HEK293 (cell line): ENCODE measurements around the gene ITGA7.

Experiments used
- CTCF ChIA-PET: fragments of 350-600 bp; formaldehyde crosslinking; extraction: SDS; loops from one replicate; lab custom pipeline; 2021; ENCODE audit warnings: antibody characterized with exemption; lab: Yijun Ruan, JAX
- POLR2A ChIA-PET: fragments of 300-600 bp; formaldehyde crosslinking; extraction: SDS; loops from one replicate; lab custom pipeline; 2020; ENCODE audit warnings: antibody characterized with exemption, inconsistent platforms; lab: Yijun Ruan, JAX
- H3K27ac ChIP-seq: fragments of 200-500 bp; sonication (Bioruptor generic); 2 replicates; pipeline ENCODE4 v1.5.1; 2014; ENCODE audit warnings: low read depth, low read length, control low read depth, inconsistent platforms; ENCODE audit errors: extremely low read depth
- H3K36me3 ChIP-seq, 2 experiments: fragments of 200-500 bp in 1 of 2; sonication (Bioruptor generic) in 1 of 2; 1 replicate in 1 of 2; 2 replicates in 1 of 2; pipeline ENCODE4 v1.5.1; 2014 to 2017; ENCODE audit warnings: inconsistent platforms in 2 of 2, low read length in 2 of 2; ENCODE audit not compliant: control insufficient read depth in 2 of 2, insufficient read depth in 1 of 2
- H3K4me1 ChIP-seq: fragments of 200-500 bp; sonication (Bioruptor generic); 2 replicates; pipeline ENCODE4 v1.5.1; 2014; ENCODE audit warnings: mild to moderate bottlenecking, low read length, inconsistent platforms; ENCODE audit not compliant: control insufficient read depth, insufficient read depth
- H3K4me3 ChIP-seq: 2 replicates; pipeline ENCODE4 v1.5.1; 2011; ENCODE audit warnings: low read depth, mild to moderate bottlenecking, control low read depth, low read length, moderate library complexity
- H3K9me3 ChIP-seq: fragments of 200-500 bp; sonication (Bioruptor generic); 2 replicates; pipeline ENCODE4 v1.5.1; 2014; ENCODE audit warnings: low read depth, low read length, inconsistent platforms; ENCODE audit not compliant: control insufficient read depth, insufficient read depth
- BCL11A ChIP-seq: fragments of 450-650 bp; formaldehyde crosslinking; IDR thresholded peaks from 2 replicates; pipeline ENCODE4 v1.5.1; 2016; ENCODE audit warnings: low read depth, missing biosample characterization, missing genetic modification characterization
- GLI2 ChIP-seq: fragments of 450-650 bp; formaldehyde crosslinking; IDR thresholded peaks from 2 replicates; pipeline ENCODE4; 2017; ENCODE audit warnings: missing biosample characterization, missing genetic modification characterization, low read depth, borderline replicate concordance
- KLF16 ChIP-seq: fragments of 450-650 bp; formaldehyde crosslinking; IDR thresholded peaks from 2 replicates; pipeline ENCODE4 v1.5.1; 2017; ENCODE audit warnings: missing biosample characterization, missing genetic modification characterization
- TRIM28 ChIP-seq: IDR thresholded peaks from 2 replicates; pipeline ENCODE4 v1.6.1; 2011; ENCODE audit warnings: low read length, control low read depth, borderline replicate concordance
- ZFP37 ChIP-seq: fragments of 450-650 bp; formaldehyde crosslinking; IDR thresholded peaks from 2 replicates; pipeline ENCODE4 v1.5.1; 2016; ENCODE audit warnings: missing biosample characterization, missing genetic modification characterization
- ZNF10 ChIP-seq: fragments of 450-650 bp; formaldehyde crosslinking; IDR thresholded peaks from 2 replicates; pipeline ENCODE4 v1.5.1; 2017; ENCODE audit warnings: missing biosample characterization, missing genetic modification characterization
- ZNF121 ChIP-seq: fragments of 450-650 bp; formaldehyde crosslinking; IDR thresholded peaks from 2 replicates; pipeline ENCODE4 v1.5.1; 2016; ENCODE audit warnings: missing biosample characterization, missing genetic modification characterization
- ZNF155 ChIP-seq: fragments of 450-650 bp; formaldehyde crosslinking; IDR thresholded peaks from 2 replicates; pipeline ENCODE4 v1.5.1; 2016; ENCODE audit warnings: missing biosample characterization, missing genetic modification characterization
- ZNF23 ChIP-seq: fragments of 450-650 bp; formaldehyde crosslinking; IDR thresholded peaks from 2 replicates; pipeline ENCODE4 v1.5.1; 2016; ENCODE audit warnings: missing biosample characterization, missing genetic modification characterization, borderline replicate concordance
- ZNF239 ChIP-seq: fragments of 450-650 bp; formaldehyde crosslinking; IDR thresholded peaks from 2 replicates; pipeline ENCODE4 v1.5.1; 2016; ENCODE audit warnings: missing biosample characterization, missing genetic modification characterization
- ZNF274 ChIP-seq, 2 experiments: fragments of 200-500 bp in 1 of 2; fragments of 450-650 bp in 1 of 2; sonication (Bioruptor generic) in 1 of 2; formaldehyde crosslinking in 1 of 2; IDR thresholded peaks; 2 replicates each; pipeline versions ENCODE4 v1.5.1 to v1.6.1; 2014 to 2016; ENCODE audit warnings: borderline replicate concordance in 1 of 2, inconsistent platforms in 1 of 2, low read length in 1 of 2, missing biosample characterization in 1 of 2, missing genetic modification characterization in 1 of 2
- ZNF302 ChIP-seq: fragments of 450-650 bp; formaldehyde crosslinking; IDR thresholded peaks from 2 replicates; pipeline ENCODE4 v1.5.1; 2016; ENCODE audit warnings: missing biosample characterization, missing genetic modification characterization, low read depth
- ZNF335 ChIP-seq: fragments of 450-650 bp; formaldehyde crosslinking; conservative IDR thresholded peaks from 2 replicates; pipeline ENCODE4 v1.5.1; 2016; ENCODE audit warnings: missing biosample characterization, missing genetic modification characterization
- ZNF416 ChIP-seq: fragments of 450-650 bp; formaldehyde crosslinking; IDR thresholded peaks from 2 replicates; pipeline ENCODE4 v1.5.1; 2016; ENCODE audit warnings: missing biosample characterization, missing genetic modification characterization
- ZNF426 ChIP-seq: fragments of 450-650 bp; formaldehyde crosslinking; IDR thresholded peaks from 2 replicates; pipeline ENCODE4 v1.5.1; 2017; ENCODE audit warnings: missing biosample characterization, missing genetic modification characterization, mild to moderate bottlenecking, inconsistent platforms, moderate library complexity
- ZNF544 ChIP-seq: fragments of 450-650 bp; formaldehyde crosslinking; IDR thresholded peaks from 2 replicates; pipeline ENCODE4 v1.5.0; 2017; ENCODE audit warnings: missing biosample characterization, missing genetic modification characterization
- ZNF621 ChIP-seq: fragments of 450-650 bp; formaldehyde crosslinking; IDR thresholded peaks from 2 replicates; pipeline ENCODE4 v1.5.1; 2017; ENCODE audit warnings: missing biosample characterization, missing genetic modification characterization
- ZNF768 ChIP-seq: fragments of 450-650 bp; formaldehyde crosslinking; IDR thresholded peaks from 2 replicates; pipeline ENCODE4 v1.5.1; 2018; ENCODE audit warnings: missing biosample characterization, mild to moderate bottlenecking, missing genetic modification characterization
- ZNF785 ChIP-seq: fragments of 450-650 bp; formaldehyde crosslinking; IDR thresholded peaks from 2 replicates; pipeline ENCODE4 v1.5.1; 2016; ENCODE audit warnings: missing biosample characterization, missing genetic modification characterization
- TF ChIP-seq, protein P1 (sequence below): fragments of 450-650 bp; formaldehyde crosslinking; IDR thresholded peaks from 2 replicates; pipeline ENCODE4 v1.5.1; 2016; ENCODE audit warnings: missing biosample characterization, missing genetic modification characterization
- TF ChIP-seq, protein P2 (sequence below): fragments of 450-650 bp; formaldehyde crosslinking; IDR thresholded peaks from 2 replicates; pipeline ENCODE4 v1.5.1; 2016; ENCODE audit warnings: missing biosample characterization, missing genetic modification characterization
- TF ChIP-seq, protein P3 (sequence below): fragments of 450-650 bp; formaldehyde crosslinking; IDR thresholded peaks from 2 replicates; pipeline ENCODE4 v1.5.1; 2016; ENCODE audit warnings: missing biosample characterization, missing genetic modification characterization
- TF ChIP-seq, protein P4 (sequence below): fragments of 450-650 bp; formaldehyde crosslinking; IDR thresholded peaks from 2 replicates; pipeline ENCODE4 v1.5.1; 2017; ENCODE audit warnings: missing biosample characterization, missing genetic modification characterization
- TF ChIP-seq, protein P5 (sequence below): fragments of 450-650 bp; IDR thresholded peaks from 2 replicates; pipeline ENCODE4 v1.5.1; 2018; ENCODE audit warnings: missing biosample characterization, missing genetic modification characterization

The ITGA7 gene

DNA sequence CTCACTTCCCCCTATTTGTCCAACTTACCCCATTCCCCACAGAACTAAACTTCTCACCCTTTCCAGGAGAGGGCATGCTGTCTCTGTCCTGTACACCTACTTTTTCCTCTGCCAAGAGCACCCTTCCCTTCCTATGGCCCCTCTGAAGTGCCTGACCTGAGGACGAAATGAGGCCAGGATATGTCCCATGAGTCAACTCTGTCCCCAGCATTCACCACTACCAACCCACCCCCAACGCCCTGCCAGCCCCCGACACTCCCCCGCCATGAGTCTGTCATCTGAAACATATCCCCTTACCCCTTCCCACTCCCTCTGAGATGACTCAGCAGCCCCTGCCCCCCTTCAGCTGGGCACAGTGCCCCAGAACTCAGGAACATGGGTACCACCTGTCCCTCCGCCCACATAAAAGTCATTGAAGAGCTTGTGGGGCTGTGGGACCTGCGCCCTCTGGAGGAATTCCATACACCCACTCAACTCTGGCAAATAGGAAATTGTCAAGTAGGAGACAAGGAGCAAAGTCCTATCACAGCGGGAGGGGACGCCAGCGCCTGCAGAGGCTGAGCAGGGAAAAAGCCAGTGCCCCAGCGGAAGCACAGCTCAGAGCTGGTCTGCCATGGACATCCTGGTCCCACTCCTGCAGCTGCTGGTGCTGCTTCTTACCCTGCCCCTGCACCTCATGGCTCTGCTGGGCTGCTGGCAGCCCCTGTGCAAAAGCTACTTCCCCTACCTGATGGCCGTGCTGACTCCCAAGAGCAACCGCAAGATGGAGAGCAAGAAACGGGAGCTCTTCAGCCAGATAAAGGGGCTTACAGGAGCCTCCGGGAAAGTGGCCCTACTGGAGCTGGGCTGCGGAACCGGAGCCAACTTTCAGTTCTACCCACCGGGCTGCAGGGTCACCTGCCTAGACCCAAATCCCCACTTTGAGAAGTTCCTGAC, 26.3 kb downstream of the ITGA7 start (continued):
- TF ChIP-seq ZNF239 (tag by site-specific recombination) = no peak

DNA sequence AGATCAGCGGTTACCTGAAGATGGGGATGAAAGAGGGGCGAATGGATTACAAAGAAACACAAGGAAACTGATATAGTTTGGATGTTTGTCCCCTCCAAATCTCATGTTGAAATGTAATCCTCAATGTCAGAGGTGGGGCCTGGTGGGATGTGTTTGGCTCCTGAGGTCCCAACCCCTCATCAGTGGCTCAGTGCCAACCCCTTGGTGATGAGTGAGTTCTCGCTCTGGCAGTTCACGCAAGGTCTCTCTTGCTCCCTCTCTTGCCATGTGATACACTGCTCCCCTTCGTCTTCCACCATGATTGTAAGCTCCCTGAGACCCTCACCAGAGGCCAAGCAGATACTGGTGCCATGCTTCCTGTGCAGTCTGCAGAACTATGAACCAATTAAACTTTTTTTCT, 28.0 kb downstream of the ITGA7 start:
- H3K36me3 ChIP-seq = no peaks in the 10 kb centered on the region
- TF ChIP-seq ZNF335 = no peak
- TF ChIP-seq ZNF416 (tag by site-specific recombination) = no peak
- no peak for TF ChIP-seq ZNF302
- TF ChIP-seq, protein P1, sequence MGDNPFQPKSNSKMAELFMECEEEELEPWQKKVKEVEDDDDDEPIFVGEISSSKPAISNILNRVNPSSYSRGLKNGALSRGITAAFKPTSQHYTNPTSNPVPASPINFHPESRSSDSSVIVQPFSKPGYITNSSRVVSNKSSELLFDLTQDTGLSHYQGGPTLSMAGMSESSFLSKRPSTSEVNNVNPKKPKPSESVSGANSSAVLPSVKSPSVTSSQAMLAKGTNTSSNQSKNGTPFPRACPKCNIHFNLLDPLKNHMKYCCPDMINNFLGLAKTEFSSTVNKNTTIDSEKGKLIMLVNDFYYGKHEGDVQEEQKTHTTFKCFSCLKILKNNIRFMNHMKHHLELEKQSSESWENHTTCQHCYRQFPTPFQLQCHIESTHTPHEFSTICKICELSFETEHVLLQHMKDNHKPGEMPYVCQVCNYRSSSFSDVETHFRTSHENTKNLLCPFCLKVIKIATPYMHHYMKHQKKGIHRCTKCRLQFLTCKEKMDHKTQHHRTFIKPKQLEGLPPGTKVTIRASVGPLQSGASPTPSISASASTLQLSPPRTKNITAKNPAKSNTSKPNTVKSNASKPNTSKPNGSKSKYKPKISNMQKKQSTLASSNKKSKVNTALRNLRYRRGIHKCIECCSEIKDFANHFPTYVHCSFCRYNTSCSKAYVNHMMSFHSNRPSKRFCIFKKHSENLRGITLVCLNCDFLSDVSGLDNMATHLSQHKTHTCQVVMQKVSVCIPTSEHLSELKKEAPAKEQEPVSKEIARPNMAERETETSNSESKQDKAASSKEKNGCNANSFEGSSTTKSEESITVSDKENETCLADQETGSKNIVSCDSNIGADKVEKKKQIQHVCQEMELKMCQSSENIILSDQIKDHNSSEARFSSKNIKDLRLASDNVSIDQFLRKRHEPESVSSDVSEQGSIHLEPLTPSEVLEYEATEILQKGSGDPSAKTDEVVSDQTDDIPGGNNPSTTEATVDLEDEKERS (tag by site-specific recombination) = no peak
- TF ChIP-seq KLF16 (tag by site-specific recombination) = no peak
- TF ChIP-seq BCL11A (tag by site-specific recombination) = no peak
- TF ChIP-seq TRIM28 = no peak
- no peak for TF ChIP-seq GLI2 (tag by site-specific recombination)
- TF ChIP-seq ZNF10 (tag by site-specific recombination) = no peak
- no peak for TF ChIP-seq ZNF121 (tag by site-specific recombination)
- TF ChIP-seq ZNF768 = no peak
- TF ChIP-seq, protein P2, sequence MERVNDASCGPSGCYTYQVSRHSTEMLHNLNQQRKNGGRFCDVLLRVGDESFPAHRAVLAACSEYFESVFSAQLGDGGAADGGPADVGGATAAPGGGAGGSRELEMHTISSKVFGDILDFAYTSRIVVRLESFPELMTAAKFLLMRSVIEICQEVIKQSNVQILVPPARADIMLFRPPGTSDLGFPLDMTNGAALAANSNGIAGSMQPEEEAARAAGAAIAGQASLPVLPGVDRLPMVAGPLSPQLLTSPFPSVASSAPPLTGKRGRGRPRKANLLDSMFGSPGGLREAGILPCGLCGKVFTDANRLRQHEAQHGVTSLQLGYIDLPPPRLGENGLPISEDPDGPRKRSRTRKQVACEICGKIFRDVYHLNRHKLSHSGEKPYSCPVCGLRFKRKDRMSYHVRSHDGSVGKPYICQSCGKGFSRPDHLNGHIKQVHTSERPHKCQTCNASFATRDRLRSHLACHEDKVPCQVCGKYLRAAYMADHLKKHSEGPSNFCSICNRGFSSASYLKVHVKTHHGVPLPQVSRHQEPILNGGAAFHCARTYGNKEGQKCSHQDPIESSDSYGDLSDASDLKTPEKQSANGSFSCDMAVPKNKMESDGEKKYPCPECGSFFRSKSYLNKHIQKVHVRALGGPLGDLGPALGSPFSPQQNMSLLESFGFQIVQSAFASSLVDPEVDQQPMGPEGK = no peak
- TF ChIP-seq ZFP37 (tag by site-specific recombination) = no peak
- no peak for TF ChIP-seq ZNF155
- POLR2A ChIA-PET = no interaction called here

DNA sequence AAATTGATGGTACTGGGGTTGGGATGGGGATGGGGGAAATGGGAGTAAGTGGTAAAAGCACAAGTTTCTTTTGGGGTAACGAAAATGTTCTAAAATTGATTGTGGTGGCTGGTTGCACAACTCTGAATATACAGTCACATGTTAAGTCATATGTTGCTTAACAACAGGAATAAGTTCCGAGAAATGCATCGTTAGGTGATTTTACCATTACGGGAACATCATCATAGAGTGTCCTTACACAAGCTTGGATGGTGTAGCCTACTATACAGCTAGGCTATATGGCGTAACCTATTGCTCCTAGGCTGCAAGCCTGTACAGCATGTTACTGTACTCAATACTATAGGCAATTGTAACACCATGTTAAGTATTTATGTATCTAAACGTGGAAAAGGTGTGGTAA, 31.0 kb downstream of the ITGA7 start:
- POLR2A ChIA-PET = no interaction called here
- Histone ChIP-seq H3K4me1 (no peaks in the 10 kb centered on the region), H3K36me3 (no peaks in the 10 kb centered on the region), H3K27ac (no peak overlapping the region), H3K9me3 (no peaks in the 10 kb centered on the region), H3K4me3 (no peak overlapping the region)
- CTCF ChIA-PET = interaction anchor here (0.8 to 3.4 kb wide), 2 partner anchors 20 to 60 kb away, joined by 5 to 16 read pairs; no protein-coding TSS in a partner anchor
- TF ChIP-seq ZNF426 (tag by site-specific recombination) = no peak
- no peak for TF ChIP-seq ZNF785 (tag by site-specific recombination)
- TF ChIP-seq, protein P3, sequence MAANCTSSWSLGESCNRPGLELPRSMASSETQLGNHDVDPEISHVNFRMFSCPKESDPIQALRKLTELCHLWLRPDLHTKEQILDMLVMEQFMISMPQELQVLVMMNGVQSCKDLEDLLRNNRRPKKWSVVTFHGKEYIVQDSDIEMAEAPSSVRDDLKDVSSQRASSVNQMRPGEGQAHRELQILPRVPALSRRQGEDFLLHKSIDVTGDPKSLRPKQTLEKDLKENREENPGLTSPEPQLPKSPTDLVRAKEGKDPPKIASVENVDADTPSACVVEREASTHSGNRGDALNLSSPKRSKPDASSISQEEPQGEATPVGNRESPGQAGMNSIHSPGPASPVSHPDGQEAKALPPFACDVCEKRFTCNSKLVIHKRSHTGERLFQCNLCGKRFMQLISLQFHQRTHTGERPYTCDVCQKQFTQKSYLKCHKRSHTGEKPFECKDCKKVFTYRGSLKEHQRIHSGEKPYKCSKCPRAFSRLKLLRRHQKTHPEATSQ (tag by site-specific recombination) = no peak
- TF ChIP-seq, protein P4, sequence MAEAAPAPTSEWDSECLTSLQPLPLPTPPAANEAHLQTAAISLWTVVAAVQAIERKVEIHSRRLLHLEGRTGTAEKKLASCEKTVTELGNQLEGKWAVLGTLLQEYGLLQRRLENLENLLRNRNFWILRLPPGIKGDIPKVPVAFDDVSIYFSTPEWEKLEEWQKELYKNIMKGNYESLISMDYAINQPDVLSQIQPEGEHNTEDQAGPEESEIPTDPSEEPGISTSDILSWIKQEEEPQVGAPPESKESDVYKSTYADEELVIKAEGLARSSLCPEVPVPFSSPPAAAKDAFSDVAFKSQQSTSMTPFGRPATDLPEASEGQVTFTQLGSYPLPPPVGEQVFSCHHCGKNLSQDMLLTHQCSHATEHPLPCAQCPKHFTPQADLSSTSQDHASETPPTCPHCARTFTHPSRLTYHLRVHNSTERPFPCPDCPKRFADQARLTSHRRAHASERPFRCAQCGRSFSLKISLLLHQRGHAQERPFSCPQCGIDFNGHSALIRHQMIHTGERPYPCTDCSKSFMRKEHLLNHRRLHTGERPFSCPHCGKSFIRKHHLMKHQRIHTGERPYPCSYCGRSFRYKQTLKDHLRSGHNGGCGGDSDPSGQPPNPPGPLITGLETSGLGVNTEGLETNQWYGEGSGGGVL (tag by site-specific recombination) = no peak
- no peak for TF ChIP-seq ZNF621 (tag by site-specific recombination)
- no peak for TF ChIP-seq ZNF544 (tag by site-specific recombination)
- TF ChIP-seq ZNF274 (IDR thresholded peaks at IDR 0.05; ENCODE audit: low read length) = no peak
- no peak for TF ChIP-seq ZNF274 (tag by site-specific recombination; IDR thresholded peaks at IDR 0.05; ENCODE audit: borderline replicate concordance)
- TF ChIP-seq, protein P5, sequence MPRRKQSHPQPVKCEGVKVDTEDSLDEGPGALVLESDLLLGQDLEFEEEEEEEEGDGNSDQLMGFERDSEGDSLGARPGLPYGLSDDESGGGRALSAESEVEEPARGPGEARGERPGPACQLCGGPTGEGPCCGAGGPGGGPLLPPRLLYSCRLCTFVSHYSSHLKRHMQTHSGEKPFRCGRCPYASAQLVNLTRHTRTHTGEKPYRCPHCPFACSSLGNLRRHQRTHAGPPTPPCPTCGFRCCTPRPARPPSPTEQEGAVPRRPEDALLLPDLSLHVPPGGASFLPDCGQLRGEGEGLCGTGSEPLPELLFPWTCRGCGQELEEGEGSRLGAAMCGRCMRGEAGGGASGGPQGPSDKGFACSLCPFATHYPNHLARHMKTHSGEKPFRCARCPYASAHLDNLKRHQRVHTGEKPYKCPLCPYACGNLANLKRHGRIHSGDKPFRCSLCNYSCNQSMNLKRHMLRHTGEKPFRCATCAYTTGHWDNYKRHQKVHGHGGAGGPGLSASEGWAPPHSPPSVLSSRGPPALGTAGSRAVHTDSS (tag by site-specific recombination) = no peak
- no peak for TF ChIP-seq ZNF23 (tag by site-specific recombination)

More for the DNA sequence above, 28.0 kb downstream of the ITGA7 start:
- CTCF ChIA-PET = no interaction called here
- Histone ChIP-seq H3K27ac (no peak overlapping the region), H3K4me1 (no peaks in the 10 kb centered on the region), H3K9me3 (no peaks in the 10 kb centered on the region), H3K4me3 (no peak overlapping the region)
